ENCODE results near the gene DNM3.

Gene DNM3

DNA sequence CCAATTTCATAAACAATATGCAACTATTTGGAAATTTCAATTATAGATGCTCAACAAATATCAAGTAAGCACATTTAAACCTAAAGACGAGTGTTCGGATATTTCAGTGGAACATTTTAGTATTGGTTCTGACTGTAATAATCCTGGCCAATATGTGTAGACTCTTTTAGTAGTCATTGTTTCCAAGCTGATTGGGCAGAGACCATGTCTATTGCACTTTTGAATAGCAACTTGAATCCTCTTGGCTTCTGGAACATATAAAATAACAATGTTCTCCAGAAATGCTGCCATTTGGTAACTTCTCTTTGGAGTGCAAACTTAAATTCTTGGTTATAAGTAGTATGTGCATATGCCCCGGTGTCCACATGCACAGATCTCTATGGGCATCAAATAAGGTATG, 373.7 kb downstream of the DNM3 start:
- TF ChIP-seq CTCF (IDR thresholded peaks at IDR 0.05; ENCODE audit: low read depth, low read length, missing control alignments) = no peak
- Histone ChIP-seq H3K36me3 (replicated peaks) (no peaks in the 10 kb centered on the region), H3K27ac (no peak overlapping the region), H3K4me3 (ENCODE audit: low read depth, low read length) (no peak overlapping the region), H3K27me3 (replicated peaks) (no peaks in the 10 kb centered on the region)
- in situ Hi-C loops (cut with HindIII; ENCODE audit: low pct_ligation_motif_present, low sequenced_read_pairs) = no loop called here
- no peak for DNase-seq

DNA sequence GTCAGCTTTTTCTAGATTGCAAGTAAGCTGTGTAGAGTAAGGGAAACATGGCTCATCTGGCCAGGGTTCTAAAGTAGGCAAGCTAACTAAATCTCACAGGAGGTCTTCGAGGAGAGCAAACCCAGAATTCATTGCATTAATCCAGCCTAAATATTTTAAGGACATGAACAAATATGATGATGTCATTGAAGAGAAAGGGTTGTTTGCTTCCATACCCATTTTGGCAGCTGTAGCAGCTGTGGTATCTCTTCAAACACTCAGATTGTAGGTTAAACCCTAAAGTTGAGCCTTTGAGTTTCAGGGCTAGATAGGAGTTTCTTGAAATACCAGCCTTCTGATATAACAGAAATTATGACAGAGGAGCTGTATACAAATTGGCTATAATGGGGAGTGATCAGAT, 378.7 kb downstream of the DNM3 start:
- TF ChIP-seq CTCF (IDR thresholded peaks at IDR 0.05; ENCODE audit: low read depth, low read length, missing control alignments) = no peak
- in situ Hi-C loops (cut with HindIII; ENCODE audit: low pct_ligation_motif_present, low sequenced_read_pairs) = no loop called here
- no peak for DNase-seq
- H3K4me3 ChIP-seq (ENCODE audit: low read depth, low read length) = no peak overlapping the region
- H3K27me3 ChIP-seq (replicated peaks) = no peaks in the 10 kb centered on the region
- no peak overlapping the region for H3K27ac ChIP-seq
- H3K36me3 ChIP-seq (replicated peaks) = no peaks in the 10 kb centered on the region

DNA sequence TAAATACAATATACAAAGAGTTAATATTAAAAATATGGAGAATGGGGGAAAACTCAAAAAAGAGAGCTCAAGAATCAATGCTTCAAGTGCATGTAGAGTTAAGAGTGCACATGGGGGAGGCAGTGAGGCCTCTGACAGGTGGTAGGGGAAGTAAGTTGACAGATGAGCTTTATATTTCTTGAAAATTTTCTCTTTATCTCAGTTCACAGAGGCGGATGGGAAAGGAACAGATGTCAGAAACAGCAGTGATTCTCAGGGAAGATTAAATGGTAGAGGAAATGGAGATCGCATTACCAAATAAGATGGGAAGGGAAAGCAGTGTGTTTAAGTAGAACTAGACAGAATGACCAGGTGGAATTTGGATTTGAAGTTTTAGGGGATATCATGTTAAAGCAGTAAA, 379.1 kb downstream of the DNM3 start:
- Histone ChIP-seq H3K4me3 (ENCODE audit: low read depth, low read length) (no peak overlapping the region), H3K27me3 (replicated peaks) (no peaks in the 10 kb centered on the region), H3K36me3 (replicated peaks) (no peaks in the 10 kb centered on the region), H3K27ac (no peak overlapping the region)
- TF ChIP-seq CTCF (IDR thresholded peaks at IDR 0.05; ENCODE audit: low read depth, low read length, missing control alignments) = no peak
- no peak for DNase-seq
- in situ Hi-C loops (cut with HindIII; ENCODE audit: low pct_ligation_motif_present, low sequenced_read_pairs) = no loop called here

GRCh38 chr1:172221436-172221835, 380.1 kb downstream of the DNM3 start:
- no peak overlapping the region for H3K27ac ChIP-seq
- in situ Hi-C loops (cut with HindIII; ENCODE audit: low pct_ligation_motif_present, low sequenced_read_pairs) = no loop called here
- TF ChIP-seq CTCF (IDR thresholded peaks at IDR 0.05; ENCODE audit: low read depth, low read length, missing control alignments) = no peak

DNA sequence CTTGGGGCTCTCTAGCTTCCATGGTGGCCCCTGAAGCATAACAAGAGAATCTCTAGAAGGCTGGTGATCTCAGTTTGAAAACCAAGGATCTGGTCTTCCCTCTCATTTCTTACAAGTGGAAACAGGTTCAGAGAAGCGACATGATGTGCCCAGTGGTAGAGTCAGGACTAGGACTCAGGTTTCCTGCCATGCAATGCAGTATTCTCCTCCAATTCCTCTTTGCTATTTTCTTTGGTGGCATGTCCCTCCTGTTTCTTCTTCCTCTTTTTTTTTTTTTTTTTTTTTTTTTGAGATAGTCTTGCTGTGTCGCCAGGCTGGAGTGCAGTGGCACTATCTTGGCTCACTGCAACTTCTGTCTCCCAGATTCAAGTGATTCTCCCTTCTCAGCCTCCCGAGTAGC, 383.6 kb downstream of the DNM3 start:
- Histone ChIP-seq H3K4me3 (ENCODE audit: low read depth, low read length) (no peak overlapping the region), H3K27ac (no peak overlapping the region), H3K36me3 (replicated peaks) (no peaks in the 10 kb centered on the region), H3K27me3 (replicated peaks) (no peaks in the 10 kb centered on the region)
- DNase-seq = no peak
- in situ Hi-C loops (cut with HindIII; ENCODE audit: low pct_ligation_motif_present, low sequenced_read_pairs) = no loop called here
- no peak for TF ChIP-seq CTCF (IDR thresholded peaks at IDR 0.05; ENCODE audit: low read depth, low read length, missing control alignments)

More at GRCh38 chr1:172221436-172221835, 380.1 kb downstream of the DNM3 start:
- Histone ChIP-seq H3K27me3 (replicated peaks) (no peaks in the 10 kb centered on the region), H3K36me3 (replicated peaks) (no peaks in the 10 kb centered on the region), H3K4me3 (ENCODE audit: low read depth, low read length) (no peak overlapping the region)
- DNase-seq = no peak

GRCh38 chr1:172229942-172230341, 388.6 kb downstream of the DNM3 start:
- no peak overlapping the region for H3K27ac ChIP-seq
- no peak overlapping the region for H3K4me3 ChIP-seq (ENCODE audit: low read depth, low read length)
- TF ChIP-seq CTCF (IDR thresholded peaks at IDR 0.05; ENCODE audit: low read depth, low read length, missing control alignments) = no peak
- no peak for DNase-seq
- no peaks in the 10 kb centered on the region for H3K36me3 ChIP-seq (replicated peaks)
- no peaks in the 10 kb centered on the region for H3K27me3 ChIP-seq (replicated peaks)
- in situ Hi-C loops (cut with HindIII; ENCODE audit: low pct_ligation_motif_present, low sequenced_read_pairs) = no loop called here

Measured in brain microvascular endothelial cell (primary cell).